ENCODE data around the gene RAB31. TPM values are rescaled to one million over a fixed set of nuclear protein-coding genes. Genes with fewer than 3 reads are reported as not detected.

The RAB31 gene
- total RNA-seq, 1 experiment from 2014 or later, result 2.3 TPM

- H3K36me3 Mint-ChIP-seq (ENCODE audit: insufficient read depth, unreplicated experiment), result no peaks in the 10 kb centered on the region
- no TSS peak for BruUV-seq (replicated peaks)
- intact Hi-C loops (cut with micrococcal nuclease; ENCODE audit: unreplicated experiment), result no loop called here
- no peak overlapping the region for H3K4me3 Mint-ChIP-seq (ENCODE audit: low read depth, unreplicated experiment)
- H3K4me1 Mint-ChIP-seq (ENCODE audit: low read depth, unreplicated experiment), result peaks cover 8% of the 10 kb centered on the region
- CTCF ChIA-PET, result no interaction called here
- no peak for TF ChIP-seq CTCF (IDR thresholded peaks at IDR 0.05; ENCODE audit: unreplicated experiment)
- no peak overlapping the region for H3K27ac Mint-ChIP-seq (ENCODE audit: unreplicated experiment)
- no peaks in the 10 kb centered on the region for H3K27me3 Mint-ChIP-seq (ENCODE audit: unreplicated experiment)
- peaks cover 3% of the 10 kb centered on the region for H3K9me3 Mint-ChIP-seq (ENCODE audit: low read depth, unreplicated experiment)
- DNase-seq, result no peak
Observed at GRCh38 chr18:9818423-9818734, 110.3 kb downstream of the RAB31 start.

- Mint-ChIP-seq H3K9me3 (ENCODE audit: low read depth, unreplicated experiment) (peaks cover 3% of the 10 kb centered on the region), H3K27me3 (ENCODE audit: unreplicated experiment) (no peaks in the 10 kb centered on the region), H3K4me1 (ENCODE audit: low read depth, unreplicated experiment) (no peaks in the 10 kb centered on the region), H3K27ac (ENCODE audit: unreplicated experiment) (no peak overlapping the region), H3K4me3 (ENCODE audit: low read depth, unreplicated experiment) (no peak overlapping the region), H3K36me3 (ENCODE audit: insufficient read depth, unreplicated experiment) (no peaks in the 10 kb centered on the region)
- no peak for TF ChIP-seq CTCF (IDR thresholded peaks at IDR 0.05; ENCODE audit: unreplicated experiment)
- no peak for DNase-seq
- BruUV-seq (replicated peaks), result no TSS peak
- CTCF ChIA-PET, result no interaction called here
- intact Hi-C loops (cut with micrococcal nuclease; ENCODE audit: unreplicated experiment), result no loop called here
Observed at GRCh38 chr18:9820127-9820526, 112.0 kb downstream of the RAB31 start.

GRCh38 chr18:9820719-9821118, 112.6 kb downstream of the RAB31 start:
- H3K36me3 Mint-ChIP-seq (ENCODE audit: insufficient read depth, unreplicated experiment), result peaks cover 6% of the 10 kb centered on the region
- no peaks in the 10 kb centered on the region for H3K27me3 Mint-ChIP-seq (ENCODE audit: unreplicated experiment)
- no TSS peak for BruUV-seq (replicated peaks)
- TF ChIP-seq CTCF (IDR thresholded peaks at IDR 0.05; ENCODE audit: unreplicated experiment), result no peak
- peaks cover 3% of the 10 kb centered on the region for H3K9me3 Mint-ChIP-seq (ENCODE audit: low read depth, unreplicated experiment)
- no peaks in the 10 kb centered on the region for H3K4me1 Mint-ChIP-seq (ENCODE audit: low read depth, unreplicated experiment)
- no peak overlapping the region for H3K4me3 Mint-ChIP-seq (ENCODE audit: low read depth, unreplicated experiment)
- H3K27ac Mint-ChIP-seq (ENCODE audit: unreplicated experiment), result no peak overlapping the region
- CTCF ChIA-PET, result no interaction called here
- intact Hi-C loops (cut with micrococcal nuclease; ENCODE audit: unreplicated experiment), result no loop called here
- no peak for DNase-seq

GRCh38 chr18:9822587-9823185, 114.6 kb downstream of the RAB31 start:
- H3K27ac Mint-ChIP-seq (ENCODE audit: unreplicated experiment), result no peak overlapping the region
- TF ChIP-seq CTCF (IDR thresholded peaks at IDR 0.05; ENCODE audit: unreplicated experiment), result no peak
- CTCF ChIA-PET, result no interaction called here
- peaks cover 12% of the 10 kb centered on the region for H3K4me1 Mint-ChIP-seq (ENCODE audit: low read depth, unreplicated experiment)
- no peak overlapping the region for H3K4me3 Mint-ChIP-seq (ENCODE audit: low read depth, unreplicated experiment)
- no TSS peak for BruUV-seq (replicated peaks)
- no peak for DNase-seq
- H3K36me3 Mint-ChIP-seq (ENCODE audit: insufficient read depth, unreplicated experiment), result peaks cover 9% of the 10 kb centered on the region
- intact Hi-C loops (cut with micrococcal nuclease; ENCODE audit: unreplicated experiment), result no loop called here
- no peaks in the 10 kb centered on the region for H3K27me3 Mint-ChIP-seq (ENCODE audit: unreplicated experiment)
- peaks cover 3% of the 10 kb centered on the region for H3K9me3 Mint-ChIP-seq (ENCODE audit: low read depth, unreplicated experiment)

Data from Calu3 (cell line).